Tibial artery (tissue), 4 donors: ENCODE results near the gene PTH2.

Source experiments
- DNase-seq, 2 donors: peaks; one replicate each; pipeline ENCODE4 v3.0.0-alpha.2; 2019
- H3K27ac ChIP-seq, 2 donors: fragments of 200-600 bp; sonication (generic) in 1 of 2; 1 replicate in 1 of 2; 2 replicates in 1 of 2; pipeline ENCODE4 v1.5.1; 2018 to 2019; ENCODE audit warnings: mild to moderate bottlenecking in 1 of 2
- H3K27me3 ChIP-seq, 2 donors: fragments of 200-600 bp; sonication (generic) in 1 of 2; one replicate each; pipeline versions ENCODE4 v1.5.1 to v1.6.0; 2016 to 2019
- H3K36me3 ChIP-seq, 3 donors: fragments of 200-600 bp; sonication (generic) in 2 of 3; one replicate each; pipeline ENCODE4 v1.5.1; 2016 to 2019; ENCODE audit warnings: mild to moderate bottlenecking in 2 of 3
- H3K4me1 ChIP-seq, 4 donors: fragments of 200-600 bp; sonication (generic) in 2 of 4; 1 replicate in 3 of 4; 2 replicates in 1 of 4; pipeline ENCODE4 v1.5.1; 2016 to 2019
- H3K4me3 ChIP-seq, 2 donors: fragments of 200-600 bp; sonication (generic) in 1 of 2; 1 replicate in 1 of 2; 2 replicates in 1 of 2; pipeline ENCODE4 v1.5.1; 2018 to 2019; ENCODE audit warnings: mild to moderate bottlenecking in 2 of 2
- H3K9me3 ChIP-seq, 3 donors: fragments of 200-600 bp; sonication (generic) in 1 of 3; one replicate each; pipeline ENCODE4 v1.5.1; 2016 to 2019
- CTCF ChIP-seq, 2 experiments: fragments of 200-600 bp in 1 of 2; fragments of 450-650 bp in 1 of 2; IDR thresholded peaks; one replicate each; pipeline ENCODE4 v1.5.1; 2017 to 2019; ENCODE audit warnings: antibody characterized with exemption in 2 of 2, mild to moderate bottlenecking in 1 of 2, moderate library complexity in 1 of 2
- intact Hi-C: fragments of 100-400 bp; cut with DNase I; formaldehyde crosslinking; loops from one replicate; pipeline ENCODE4 v1.15.0; 2023; ENCODE audit warnings: low total_unique reads

PTH2 gene

GRCh38 chr19:49418511-49418910 lies 4.7 kb downstream of the PTH2 start:
- intact Hi-C loops = no loop called here
- Histone ChIP-seq H3K27ac (no peak overlapping the region), H3K9me3 (no peaks in the 10 kb centered on the region), H3K4me3 (no peak overlapping the region), H3K4me1 (peaks cover 0 to 28% (median 22%) of the 10 kb centered on the region in 4 donors), H3K27me3 (peaks cover 4 to 97% of the 10 kb centered on the region in 2 donors), H3K36me3 (no peaks in the 10 kb centered on the region)
- DNase-seq = no peak
- no peak for TF ChIP-seq CTCF (IDR thresholded peaks at IDR 0.05)

- no peak for TF ChIP-seq CTCF (IDR thresholded peaks at IDR 0.05)
- no peak for DNase-seq
- H3K36me3 ChIP-seq = no peaks in the 10 kb centered on the region
- no peaks in the 10 kb centered on the region for H3K9me3 ChIP-seq
- intact Hi-C loops = no loop called here
- no peak overlapping the region for H3K4me3 ChIP-seq
- H3K27ac ChIP-seq = no peak overlapping the region
- peaks cover 0 to 91% of the 10 kb centered on the region in 2 donors for H3K27me3 ChIP-seq
- peaks cover 0 to 13% (median 8%) of the 10 kb centered on the region in 4 donors for H3K4me1 ChIP-seq
Observed at GRCh38 chr19:49417088-49417487, 6.2 kb downstream of the PTH2 start.

GRCh38 chr19:49415810-49416200 lies 7.4 kb downstream of the PTH2 start:
- no peak for TF ChIP-seq CTCF (IDR thresholded peaks at IDR 0.05)
- H3K27me3 ChIP-seq = peaks cover 0 to 86% of the 10 kb centered on the region in 2 donors
- H3K4me1 ChIP-seq = peaks cover 0 to 5% (median 1%) of the 10 kb centered on the region in 4 donors
- no peak overlapping the region for H3K4me3 ChIP-seq
- no peak for DNase-seq
- intact Hi-C loops = no loop called here
- H3K9me3 ChIP-seq = no peaks in the 10 kb centered on the region
- H3K36me3 ChIP-seq = no peaks in the 10 kb centered on the region
- no peak overlapping the region for H3K27ac ChIP-seq

- DNase-seq = no peak
- Histone ChIP-seq H3K36me3 (no peaks in the 10 kb centered on the region), H3K4me1 (no peaks in the 10 kb centered on the region), H3K27me3 (peaks cover 0 to 82% of the 10 kb centered on the region in 2 donors), H3K27ac (no peak overlapping the region), H3K9me3 (no peaks in the 10 kb centered on the region), H3K4me3 (no peak overlapping the region)
- TF ChIP-seq CTCF (IDR thresholded peaks at IDR 0.05) = no peak
- intact Hi-C loops = no loop called here
Observed at GRCh38 chr19:49415102-49415809, 8.0 kb downstream of the PTH2 start.

- Histone ChIP-seq H3K4me1 (no peaks in the 10 kb centered on the region), H3K27ac (no peak overlapping the region), H3K9me3 (no peaks in the 10 kb centered on the region), H3K4me3 (no peak overlapping the region), H3K27me3 (peaks cover 0 to 72% of the 10 kb centered on the region in 2 donors), H3K36me3 (no peaks in the 10 kb centered on the region)
- intact Hi-C loops = no loop called here
- TF ChIP-seq CTCF (IDR thresholded peaks at IDR 0.05) = no peak
- no peak for DNase-seq
Observed at GRCh38 chr19:49414256-49414655, 9.0 kb downstream of the PTH2 start.
